Choroid plexus epithelial cell (primary cell): ENCODE data around the gene PDE8B.

Experiments used
- DNase-seq: peaks from one replicate; pipeline ENCODE4 v3.0.0-alpha.2; 2010; ENCODE audit warnings: low read depth
- H3K4me3 ChIP-seq: 2 replicates; pipeline ENCODE4 v1.5.1; 2011; ENCODE audit warnings: low read depth, mild to moderate bottlenecking, control low read depth, low read length, moderate library complexity
- CTCF ChIP-seq: conservative IDR thresholded peaks from 2 replicates; pipeline ENCODE4 v1.5.1; 2011; ENCODE audit warnings: low read depth, mild to moderate bottlenecking, control low read depth, inconsistent platforms, low read length, moderate library complexity

The PDE8B gene

DNA sequence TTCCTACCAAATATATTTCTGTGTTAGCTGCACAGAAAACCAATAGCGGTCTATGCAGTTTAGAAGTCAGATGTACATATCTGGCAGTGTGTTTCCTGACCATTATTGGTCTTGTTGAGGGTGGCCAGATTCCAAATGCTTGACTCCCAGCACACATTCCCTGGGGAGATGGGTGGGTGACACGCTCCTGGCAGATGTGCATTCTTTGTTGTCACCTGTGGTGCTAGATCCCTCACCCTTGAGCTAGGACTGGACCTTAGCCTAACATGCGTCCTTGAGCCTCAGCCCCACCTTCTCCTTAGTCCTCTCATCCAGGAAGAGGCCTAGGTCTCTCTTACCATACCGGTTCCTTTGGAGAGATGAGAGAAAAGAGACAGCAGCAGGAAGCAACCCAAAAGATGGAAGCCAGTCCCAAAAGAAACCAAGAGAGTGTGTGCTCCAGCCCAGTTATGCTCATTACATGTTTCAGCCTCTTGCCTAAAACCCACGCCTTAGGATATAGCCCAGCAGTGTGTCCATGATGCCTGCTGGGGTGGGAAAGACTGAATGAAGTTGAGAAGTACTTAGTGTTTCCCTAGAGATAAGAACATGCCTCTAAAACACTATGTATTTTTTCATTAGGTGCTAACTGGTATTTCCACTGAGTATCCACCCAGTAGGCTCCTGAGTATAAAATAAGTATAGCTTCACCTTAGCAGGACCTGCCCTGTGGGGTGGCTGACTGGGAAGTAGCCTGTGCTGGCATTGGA lies 116.7 kb downstream of the PDE8B start:
- no peak for TF ChIP-seq CTCF
- no peak overlapping the region for H3K4me3 ChIP-seq
- DNase-seq, result no peak

DNA sequence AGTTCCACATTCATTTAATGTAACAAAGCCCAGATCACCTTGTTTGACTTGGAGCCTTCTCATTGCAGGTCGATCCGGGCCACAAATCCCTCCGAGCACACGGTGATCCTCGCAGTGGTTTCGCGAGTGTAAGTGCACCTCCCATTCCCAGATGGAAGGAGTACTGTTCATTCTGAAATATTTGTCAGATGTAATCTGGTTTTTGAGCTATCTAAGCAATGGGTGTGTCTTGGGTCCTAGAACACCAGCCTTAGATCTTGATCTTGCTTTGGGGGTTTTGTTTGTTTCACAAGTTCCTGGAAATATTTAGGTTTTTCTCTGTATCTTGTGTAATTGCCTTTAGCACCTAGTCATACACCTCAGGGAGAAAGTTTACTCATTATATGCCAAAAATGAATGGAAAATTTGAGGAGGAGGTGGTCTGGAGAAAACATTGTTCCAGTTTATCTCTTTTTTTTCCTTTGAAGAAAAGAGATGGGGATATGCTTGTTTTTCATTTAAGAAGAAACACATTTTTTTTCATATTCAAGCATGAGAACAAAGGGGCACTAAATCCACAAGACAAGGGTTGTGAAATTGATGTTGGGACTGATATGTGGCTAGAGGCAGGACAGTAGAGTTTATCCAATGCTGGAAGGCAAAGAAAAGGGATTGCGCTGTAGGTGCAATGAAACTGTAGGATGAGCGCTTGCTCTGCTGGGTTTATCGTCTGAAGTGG lies 118.6 kb downstream of the PDE8B start:
- DNase-seq, result no peak
- TF ChIP-seq CTCF, result no peak
- H3K4me3 ChIP-seq, result no peak overlapping the region

DNA sequence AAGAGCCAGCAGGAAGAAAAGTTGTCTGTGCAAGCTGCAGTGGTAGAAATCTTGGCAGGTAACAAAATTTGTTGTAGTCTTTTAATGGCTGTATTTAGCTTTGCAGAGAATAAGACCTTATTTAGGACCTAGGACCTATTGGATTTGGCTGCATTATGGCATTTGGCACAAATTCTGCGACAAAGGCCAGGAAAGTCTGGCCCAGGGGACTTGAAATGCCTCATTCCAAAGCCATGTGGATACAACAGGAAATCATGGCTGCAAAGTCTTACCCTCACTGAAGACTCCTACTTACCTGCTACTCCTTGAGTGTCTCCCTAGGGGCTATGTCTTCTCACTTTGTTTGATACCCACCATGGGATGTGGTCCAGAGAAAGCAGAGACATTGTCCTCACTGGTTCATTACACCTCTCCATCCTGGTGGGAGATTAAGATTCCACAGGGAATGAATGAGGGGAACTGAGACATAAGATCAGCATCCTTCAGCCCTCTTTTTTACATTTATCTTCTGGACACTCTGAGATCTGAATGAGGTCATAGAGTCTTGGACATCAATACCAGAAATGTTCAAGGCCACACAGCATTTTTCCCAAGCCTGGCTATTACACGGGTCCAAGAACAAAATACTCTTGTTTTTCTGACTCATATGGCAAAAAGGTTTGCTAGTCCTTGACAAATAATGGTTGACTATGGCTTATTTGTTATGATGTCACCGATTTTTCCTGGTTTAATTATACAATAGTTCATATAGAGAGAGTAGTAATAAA lies 119.4 kb downstream of the PDE8B start:
- TF ChIP-seq CTCF, result no peak
- no peak for DNase-seq
- H3K4me3 ChIP-seq, result no peak overlapping the region

GRCh38 chr5:77333036-77333435 lies 122.6 kb downstream of the PDE8B start:
- no peak overlapping the region for H3K4me3 ChIP-seq
- DNase-seq, result no peak
- no peak for TF ChIP-seq CTCF

- no peak for TF ChIP-seq CTCF
- no peak overlapping the region for H3K4me3 ChIP-seq
- DNase-seq, result no peak
Measured at GRCh38 chr5:77333451-77334123, 123.1 kb downstream of the PDE8B start.

GRCh38 chr5:77337246-77337645 lies 126.8 kb downstream of the PDE8B start:
- DNase-seq, result no peak
- H3K4me3 ChIP-seq, result no peak overlapping the region
- no peak for TF ChIP-seq CTCF
